Neural cell (in vitro differentiated cells): ENCODE measurements around the gene DCTD. TPM values are rescaled to one million over a fixed set of nuclear protein-coding genes. Genes with fewer than 3 reads are reported as not detected.

Experiments
- H2AFZ ChIP-seq: fragments of 200-600, 300-800 bp; sonication (generic), shearing (Covaris generic); 2 replicates; pipeline ENCODE4 v1.6.0; 2014; ENCODE audit warnings: low read depth, mild to moderate bottlenecking, antibody characterized with exemption, low read length, moderate library complexity
- H3F3A ChIP-seq: fragments of 200-600 bp; shearing (Covaris generic); 2 replicates; pipeline ENCODE4 v1.6.1; 2016; ENCODE audit warnings: mild to moderate bottlenecking, moderate library complexity, mixed read lengths, antibody characterized with exemption, low read length; ENCODE audit not compliant: insufficient read depth, poor library complexity, severe bottlenecking
- H3K27ac ChIP-seq: fragments of 200-600, 300-800 bp; sonication (generic), shearing (Covaris generic); 2 replicates; pipeline ENCODE4 v1.5.1; 2014; ENCODE audit warnings: mild to moderate bottlenecking, low read length, moderate library complexity
- H3K27me3 ChIP-seq: fragments of 300-800, 200-600 bp; sonication (generic), shearing (Covaris generic); 2 replicates; pipeline ENCODE4 v1.6.0; 2014; ENCODE audit warnings: mild to moderate bottlenecking, low read depth, low read length, moderate library complexity; ENCODE audit not compliant: insufficient read depth
- H3K36me3 ChIP-seq: fragments of 300-800, 200-600 bp; sonication (generic), shearing (Covaris generic); 2 replicates; pipeline ENCODE4 v1.5.1; 2014; ENCODE audit warnings: mild to moderate bottlenecking, antibody characterized with exemption, low read length, moderate library complexity; ENCODE audit not compliant: insufficient read depth
- H3K4me2 ChIP-seq: fragments of 300-800, 200-600 bp; sonication (generic), shearing (Covaris generic); 2 replicates; pipeline ENCODE4 v1.6.0; 2014; ENCODE audit warnings: mild to moderate bottlenecking, low read length
- H3K4me3 ChIP-seq: fragments of 300-800, 200-600 bp; sonication (generic), shearing (Covaris generic); 2 replicates; pipeline ENCODE4 v1.5.1; 2014; ENCODE audit warnings: mild to moderate bottlenecking, low read length, moderate library complexity
- H3K79me2 ChIP-seq: fragments of 200-600 bp; shearing (Covaris generic); replicated peaks from 2 replicates; pipeline ENCODE4 v1.6.0; 2014; ENCODE audit warnings: mild to moderate bottlenecking, low read length, moderate library complexity; ENCODE audit not compliant: insufficient read depth
- H3K9ac ChIP-seq: fragments of 300-800, 200-600 bp; sonication (generic), shearing (Covaris generic); 2 replicates; pipeline ENCODE4 v1.6.1; 2016; ENCODE audit warnings: mild to moderate bottlenecking, low read length, mixed read lengths
- H3K9me2 ChIP-seq: fragments of 200-600 bp; shearing (Covaris generic); 2 replicates; pipeline ENCODE4 v1.6.1; 2016; ENCODE audit warnings: mild to moderate bottlenecking, low read length, mixed read lengths; ENCODE audit not compliant: insufficient read depth
- H3K9me3 ChIP-seq: fragments of 200-600, 300-800 bp; sonication (generic), shearing (Covaris generic); 2 replicates; pipeline ENCODE4 v1.6.1; 2016; ENCODE audit warnings: mild to moderate bottlenecking, mixed run types, low read length, moderate library complexity, mixed read lengths
- H4K20me1 ChIP-seq: fragments of 200-600 bp; shearing (Covaris generic); 2 replicates; pipeline ENCODE4 v1.6.1; 2016; ENCODE audit warnings: mild to moderate bottlenecking, mixed run types; ENCODE audit not compliant: insufficient read depth
- EP300 ChIP-seq: fragments of 450-650 bp; conservative IDR thresholded peaks from 2 replicates; pipeline ENCODE4 v1.6.1; 2014; ENCODE audit warnings: antibody characterized with exemption, mild to moderate bottlenecking, moderate library complexity; ENCODE audit not compliant: poor library complexity, severe bottlenecking
- EZH2 ChIP-seq: fragments of 200-600, 300-800 bp; shearing (Covaris generic), sonication (generic); IDR thresholded peaks from 2 replicates; pipeline ENCODE4 v1.6.1; 2014; ENCODE audit warnings: antibody characterized with exemption, low read length, borderline replicate concordance, mild to moderate bottlenecking; ENCODE audit not compliant: insufficient read depth, poor library complexity, severe bottlenecking
- MXI1 ChIP-seq: fragments of 450-650 bp; conservative IDR thresholded peaks from 2 replicates; pipeline ENCODE4 v1.6.1; 2014; ENCODE audit warnings: antibody characterized with exemption, mild to moderate bottlenecking; ENCODE audit not compliant: poor library complexity, severe bottlenecking
- POLR2AphosphoS5 ChIP-seq: IDR thresholded peaks from 2 replicates; pipeline ENCODE4 v1.6.1; 2012
- RAD21 ChIP-seq: fragments of 450-650 bp; conservative IDR thresholded peaks from 2 replicates; pipeline ENCODE4 v1.6.1; 2014; ENCODE audit warnings: antibody characterized with exemption, mild to moderate bottlenecking, moderate library complexity
- SMC3 ChIP-seq: fragments of 450-650 bp; conservative IDR thresholded peaks from 2 replicates; pipeline ENCODE4 v1.6.1; 2014; ENCODE audit warnings: antibody characterized with exemption, mild to moderate bottlenecking, moderate library complexity; ENCODE audit not compliant: poor library complexity
- TAF1 ChIP-seq: IDR thresholded peaks from 2 replicates; pipeline ENCODE4 v1.6.1; 2012; ENCODE audit warnings: low read depth
- polyA plus RNA-seq: library from polyadenylated mRNA; depleted of rRNA; stranded (reverse); fragments of >200 nt; gene quantifications from 2 replicates; pipeline ENCODE4 v1.2.3, GENCODE V29; 2014
- TF ChIP-seq, protein P1 (sequence below): IDR thresholded peaks from 2 replicates; pipeline ENCODE4 v1.6.1; 2012; ENCODE audit warnings: borderline replicate concordance
- TF ChIP-seq, protein P2 (sequence below): fragments of 450-650 bp; IDR thresholded peaks from 2 replicates; pipeline ENCODE4 v1.5.1; 2014; ENCODE audit warnings: antibody characterized with exemption, mild to moderate bottlenecking, moderate library complexity; ENCODE audit not compliant: poor library complexity, severe bottlenecking

DCTD gene
- polyA plus RNA-seq, 1 donor from 2014 or later = 26.4 TPM

DNA sequence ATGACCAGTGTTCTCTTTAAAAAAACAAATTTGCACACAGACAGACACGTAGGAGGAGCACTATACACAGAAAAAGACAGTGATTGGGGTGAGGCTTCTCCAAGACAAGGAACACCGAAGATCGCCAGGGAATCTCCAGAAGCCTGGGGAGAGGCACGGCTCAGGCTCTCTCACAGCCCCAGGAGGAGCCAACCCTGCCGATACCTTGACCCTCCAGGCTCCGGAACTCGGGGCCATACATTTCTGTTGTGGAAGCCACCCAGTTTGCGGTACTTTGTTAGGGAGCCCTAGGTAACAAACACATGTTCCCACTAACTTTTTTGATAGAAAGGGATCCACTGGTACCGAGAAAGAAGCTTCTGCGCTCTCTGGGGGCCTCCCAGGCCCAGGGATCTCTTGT is 55.8 kb downstream of the DCTD start:
- H3K9me2 ChIP-seq = no peaks in the 10 kb centered on the region
- no peaks in the 10 kb centered on the region for H3K27me3 ChIP-seq
- no peak overlapping the region for H2AFZ ChIP-seq
- H4K20me1 ChIP-seq = no peaks in the 10 kb centered on the region
- no peak overlapping the region for H3K4me2 ChIP-seq
- H3K27ac ChIP-seq = no peak overlapping the region
- TF ChIP-seq POLR2AphosphoS5 (no peak), RAD21 (no peak), TAF1 (no peak), EP300 (no peak), MXI1 (no peak), EZH2 (no peak), SMC3 (no peak)
- TF ChIP-seq, protein P1, sequence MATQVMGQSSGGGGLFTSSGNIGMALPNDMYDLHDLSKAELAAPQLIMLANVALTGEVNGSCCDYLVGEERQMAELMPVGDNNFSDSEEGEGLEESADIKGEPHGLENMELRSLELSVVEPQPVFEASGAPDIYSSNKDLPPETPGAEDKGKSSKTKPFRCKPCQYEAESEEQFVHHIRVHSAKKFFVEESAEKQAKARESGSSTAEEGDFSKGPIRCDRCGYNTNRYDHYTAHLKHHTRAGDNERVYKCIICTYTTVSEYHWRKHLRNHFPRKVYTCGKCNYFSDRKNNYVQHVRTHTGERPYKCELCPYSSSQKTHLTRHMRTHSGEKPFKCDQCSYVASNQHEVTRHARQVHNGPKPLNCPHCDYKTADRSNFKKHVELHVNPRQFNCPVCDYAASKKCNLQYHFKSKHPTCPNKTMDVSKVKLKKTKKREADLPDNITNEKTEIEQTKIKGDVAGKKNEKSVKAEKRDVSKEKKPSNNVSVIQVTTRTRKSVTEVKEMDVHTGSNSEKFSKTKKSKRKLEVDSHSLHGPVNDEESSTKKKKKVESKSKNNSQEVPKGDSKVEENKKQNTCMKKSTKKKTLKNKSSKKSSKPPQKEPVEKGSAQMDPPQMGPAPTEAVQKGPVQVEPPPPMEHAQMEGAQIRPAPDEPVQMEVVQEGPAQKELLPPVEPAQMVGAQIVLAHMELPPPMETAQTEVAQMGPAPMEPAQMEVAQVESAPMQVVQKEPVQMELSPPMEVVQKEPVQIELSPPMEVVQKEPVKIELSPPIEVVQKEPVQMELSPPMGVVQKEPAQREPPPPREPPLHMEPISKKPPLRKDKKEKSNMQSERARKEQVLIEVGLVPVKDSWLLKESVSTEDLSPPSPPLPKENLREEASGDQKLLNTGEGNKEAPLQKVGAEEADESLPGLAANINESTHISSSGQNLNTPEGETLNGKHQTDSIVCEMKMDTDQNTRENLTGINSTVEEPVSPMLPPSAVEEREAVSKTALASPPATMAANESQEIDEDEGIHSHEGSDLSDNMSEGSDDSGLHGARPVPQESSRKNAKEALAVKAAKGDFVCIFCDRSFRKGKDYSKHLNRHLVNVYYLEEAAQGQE = no peak
- TF ChIP-seq, protein P2, sequence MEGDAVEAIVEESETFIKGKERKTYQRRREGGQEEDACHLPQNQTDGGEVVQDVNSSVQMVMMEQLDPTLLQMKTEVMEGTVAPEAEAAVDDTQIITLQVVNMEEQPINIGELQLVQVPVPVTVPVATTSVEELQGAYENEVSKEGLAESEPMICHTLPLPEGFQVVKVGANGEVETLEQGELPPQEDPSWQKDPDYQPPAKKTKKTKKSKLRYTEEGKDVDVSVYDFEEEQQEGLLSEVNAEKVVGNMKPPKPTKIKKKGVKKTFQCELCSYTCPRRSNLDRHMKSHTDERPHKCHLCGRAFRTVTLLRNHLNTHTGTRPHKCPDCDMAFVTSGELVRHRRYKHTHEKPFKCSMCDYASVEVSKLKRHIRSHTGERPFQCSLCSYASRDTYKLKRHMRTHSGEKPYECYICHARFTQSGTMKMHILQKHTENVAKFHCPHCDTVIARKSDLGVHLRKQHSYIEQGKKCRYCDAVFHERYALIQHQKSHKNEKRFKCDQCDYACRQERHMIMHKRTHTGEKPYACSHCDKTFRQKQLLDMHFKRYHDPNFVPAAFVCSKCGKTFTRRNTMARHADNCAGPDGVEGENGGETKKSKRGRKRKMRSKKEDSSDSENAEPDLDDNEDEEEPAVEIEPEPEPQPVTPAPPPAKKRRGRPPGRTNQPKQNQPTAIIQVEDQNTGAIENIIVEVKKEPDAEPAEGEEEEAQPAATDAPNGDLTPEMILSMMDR = no peak
- H3K79me2 ChIP-seq = no peaks in the 10 kb centered on the region
- no peaks in the 10 kb centered on the region for H3K9me3 ChIP-seq
- no peaks in the 10 kb centered on the region for H3F3A ChIP-seq
- H3K4me3 ChIP-seq = no peak overlapping the region
- H3K9ac ChIP-seq = no peak overlapping the region
- no peaks in the 10 kb centered on the region for H3K36me3 ChIP-seq

DNA sequence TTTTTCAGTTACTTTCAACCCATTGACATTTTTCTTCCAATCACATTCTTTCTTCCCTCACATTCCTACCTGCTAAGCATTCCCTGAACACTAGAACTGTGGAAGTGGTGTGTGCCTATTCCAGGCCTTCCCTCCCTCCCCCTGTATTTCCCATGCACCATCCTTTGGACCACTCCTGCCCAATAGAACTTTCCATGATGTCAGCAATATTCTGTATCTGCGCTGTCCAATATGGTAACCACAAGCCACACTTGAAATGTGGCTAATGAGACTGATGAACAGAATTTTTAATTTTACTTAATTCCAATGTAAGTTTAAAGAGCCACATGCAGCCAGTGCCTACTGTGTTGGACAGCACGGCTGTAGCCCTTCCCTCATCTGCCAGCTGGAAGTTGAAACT is 57.5 kb downstream of the DCTD start:
- Histone ChIP-seq H3K27ac (no peak overlapping the region), H3F3A (no peaks in the 10 kb centered on the region), H4K20me1 (no peaks in the 10 kb centered on the region), H3K9me2 (no peaks in the 10 kb centered on the region), H3K36me3 (no peaks in the 10 kb centered on the region), H3K9me3 (no peaks in the 10 kb centered on the region), H3K4me2 (no peak overlapping the region), H2AFZ (no peak overlapping the region), H3K27me3 (no peaks in the 10 kb centered on the region), H3K9ac (no peak overlapping the region), H3K4me3 (no peak overlapping the region), H3K79me2 (no peaks in the 10 kb centered on the region)
- TF ChIP-seq MXI1 (no peak), SMC3 (no peak), POLR2AphosphoS5 (no peak), EP300 (no peak), EZH2 (no peak), TAF1 (no peak), RAD21 (no peak)
- TF ChIP-seq, protein P1 = no peak
- TF ChIP-seq, protein P2 = no peak
